22Rv1 (cell line): ENCODE results near the gene CAMTA1.

ENCODE experiments used
- ZFX ChIP-seq: fragments of 450-650 bp; IDR thresholded peaks from 2 replicates; pipeline ENCODE4 v1.6.1; 2017; ENCODE audit warnings: antibody characterized with exemption, borderline replicate concordance
- TF ChIP-seq, protein P1 (sequence below): fragments of 450-650 bp; IDR thresholded peaks from 2 replicates; pipeline ENCODE4 v1.5.1; 2017; ENCODE audit warnings: mild to moderate bottlenecking

- TF ChIP-seq, protein P1, sequence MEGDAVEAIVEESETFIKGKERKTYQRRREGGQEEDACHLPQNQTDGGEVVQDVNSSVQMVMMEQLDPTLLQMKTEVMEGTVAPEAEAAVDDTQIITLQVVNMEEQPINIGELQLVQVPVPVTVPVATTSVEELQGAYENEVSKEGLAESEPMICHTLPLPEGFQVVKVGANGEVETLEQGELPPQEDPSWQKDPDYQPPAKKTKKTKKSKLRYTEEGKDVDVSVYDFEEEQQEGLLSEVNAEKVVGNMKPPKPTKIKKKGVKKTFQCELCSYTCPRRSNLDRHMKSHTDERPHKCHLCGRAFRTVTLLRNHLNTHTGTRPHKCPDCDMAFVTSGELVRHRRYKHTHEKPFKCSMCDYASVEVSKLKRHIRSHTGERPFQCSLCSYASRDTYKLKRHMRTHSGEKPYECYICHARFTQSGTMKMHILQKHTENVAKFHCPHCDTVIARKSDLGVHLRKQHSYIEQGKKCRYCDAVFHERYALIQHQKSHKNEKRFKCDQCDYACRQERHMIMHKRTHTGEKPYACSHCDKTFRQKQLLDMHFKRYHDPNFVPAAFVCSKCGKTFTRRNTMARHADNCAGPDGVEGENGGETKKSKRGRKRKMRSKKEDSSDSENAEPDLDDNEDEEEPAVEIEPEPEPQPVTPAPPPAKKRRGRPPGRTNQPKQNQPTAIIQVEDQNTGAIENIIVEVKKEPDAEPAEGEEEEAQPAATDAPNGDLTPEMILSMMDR = no peak
- no peak for TF ChIP-seq ZFX
Observed at GRCh38 chr1:7460807-7461206, 675.6 kb downstream of the CAMTA1 start.
